ENCODE data around the gene CLIC6. TPM values are rescaled to one million over a fixed set of nuclear protein-coding genes. Genes with fewer than 3 reads are reported as not detected.

CLIC6 gene
- total RNA-seq, 1 donor from 2014 or later: 6.2 TPM

DNA sequence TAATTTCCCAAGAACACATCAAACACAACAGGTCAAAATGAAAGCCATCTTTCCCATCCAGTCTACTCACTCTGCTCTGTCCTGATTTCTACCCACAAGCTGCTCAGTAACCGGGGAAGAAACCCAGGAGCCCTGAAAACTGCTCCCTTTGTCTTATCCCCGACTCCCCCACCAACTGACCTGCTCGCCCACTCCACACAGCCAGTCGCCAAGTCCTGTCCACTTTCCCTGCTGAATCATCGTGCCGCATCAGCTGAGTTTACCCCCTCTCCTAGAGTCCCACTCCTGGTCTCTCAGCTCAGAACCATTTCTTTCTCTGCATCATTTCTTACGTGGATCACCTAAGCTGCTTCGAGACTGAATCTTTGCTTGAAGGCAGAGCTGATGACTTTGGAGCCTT is 42.7 kb upstream of the CLIC6 start:
- no peaks in the 10 kb centered on the region for H3K4me1 ChIP-seq
- no peak overlapping the region for H3K27ac ChIP-seq
- DNase-seq (ENCODE audit: low spot score in 2 of 2): no peak
- TF ChIP-seq, protein P1, sequence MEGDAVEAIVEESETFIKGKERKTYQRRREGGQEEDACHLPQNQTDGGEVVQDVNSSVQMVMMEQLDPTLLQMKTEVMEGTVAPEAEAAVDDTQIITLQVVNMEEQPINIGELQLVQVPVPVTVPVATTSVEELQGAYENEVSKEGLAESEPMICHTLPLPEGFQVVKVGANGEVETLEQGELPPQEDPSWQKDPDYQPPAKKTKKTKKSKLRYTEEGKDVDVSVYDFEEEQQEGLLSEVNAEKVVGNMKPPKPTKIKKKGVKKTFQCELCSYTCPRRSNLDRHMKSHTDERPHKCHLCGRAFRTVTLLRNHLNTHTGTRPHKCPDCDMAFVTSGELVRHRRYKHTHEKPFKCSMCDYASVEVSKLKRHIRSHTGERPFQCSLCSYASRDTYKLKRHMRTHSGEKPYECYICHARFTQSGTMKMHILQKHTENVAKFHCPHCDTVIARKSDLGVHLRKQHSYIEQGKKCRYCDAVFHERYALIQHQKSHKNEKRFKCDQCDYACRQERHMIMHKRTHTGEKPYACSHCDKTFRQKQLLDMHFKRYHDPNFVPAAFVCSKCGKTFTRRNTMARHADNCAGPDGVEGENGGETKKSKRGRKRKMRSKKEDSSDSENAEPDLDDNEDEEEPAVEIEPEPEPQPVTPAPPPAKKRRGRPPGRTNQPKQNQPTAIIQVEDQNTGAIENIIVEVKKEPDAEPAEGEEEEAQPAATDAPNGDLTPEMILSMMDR (IDR thresholded peaks at IDR 0.05): no peak
- H3K9me3 ChIP-seq: no peaks in the 10 kb centered on the region
- intact Hi-C loops (cut with DNase I): no loop called here
- no peaks in the 10 kb centered on the region for H3K27me3 ChIP-seq
- no peak overlapping the region for H3K4me3 ChIP-seq
- H3K36me3 ChIP-seq: no peaks in the 10 kb centered on the region

DNA sequence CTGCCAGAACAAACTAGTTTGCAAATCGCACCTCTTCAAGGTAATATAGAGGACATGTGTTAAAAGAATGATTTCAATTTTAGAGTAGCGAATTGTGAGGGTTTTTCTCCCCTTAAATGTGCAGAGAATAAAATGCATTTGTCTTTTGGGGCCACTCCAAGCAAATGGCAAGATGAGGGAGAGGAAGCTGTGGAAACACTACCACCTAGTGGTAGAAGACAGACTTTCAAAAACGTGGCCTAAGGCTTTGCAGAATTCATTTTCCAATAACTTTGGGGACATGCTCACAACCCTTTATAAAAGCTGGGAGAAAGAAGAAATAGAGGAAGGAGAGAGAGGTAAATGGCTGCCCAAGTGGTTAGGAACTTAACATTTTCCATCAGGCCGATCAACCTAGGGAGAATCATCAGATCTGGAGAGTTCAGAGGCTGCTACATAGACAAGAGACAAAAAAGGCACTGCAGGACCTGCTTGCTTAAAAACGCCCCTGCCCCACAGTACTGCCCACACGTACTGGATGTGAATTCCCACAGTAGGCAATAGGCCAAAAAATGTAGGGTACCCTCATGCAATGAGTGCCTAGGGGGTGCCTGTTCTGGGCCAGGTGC is 38.2 kb upstream of the CLIC6 start:
- Histone ChIP-seq H3K36me3 (no peaks in the 10 kb centered on the region), H3K27ac (no peak overlapping the region), H3K27me3 (no peaks in the 10 kb centered on the region), H3K4me3 (no peak overlapping the region), H3K9me3 (no peaks in the 10 kb centered on the region), H3K4me1 (no peaks in the 10 kb centered on the region)
- intact Hi-C loops (cut with DNase I): no loop called here
- TF ChIP-seq, protein P1 (IDR thresholded peaks at IDR 0.05): peak; percentile 71 to 81 (median 77)
- no peak for DNase-seq (ENCODE audit: low spot score in 2 of 2)

DNA sequence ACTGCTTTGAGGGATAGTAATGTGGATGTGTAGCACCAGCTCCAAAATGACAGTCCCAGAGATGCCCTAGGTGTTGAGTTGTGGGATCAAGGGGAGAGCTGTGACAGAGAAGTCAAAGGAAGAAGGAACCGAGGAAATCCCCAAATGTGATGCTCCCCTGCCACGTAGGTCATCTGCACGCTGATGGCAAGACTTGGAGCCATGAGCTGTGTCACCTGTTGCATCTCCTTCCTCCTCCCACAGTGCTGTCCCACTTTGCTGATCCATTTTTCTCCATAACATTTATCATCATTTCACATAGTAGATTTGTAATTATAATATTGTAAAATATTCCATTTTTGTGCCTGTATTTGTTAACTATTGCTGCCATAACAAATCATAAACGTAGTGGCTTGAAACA is 36.3 kb upstream of the CLIC6 start:
- Histone ChIP-seq H3K9me3 (no peaks in the 10 kb centered on the region), H3K36me3 (no peaks in the 10 kb centered on the region), H3K4me1 (no peaks in the 10 kb centered on the region), H3K27ac (no peak overlapping the region), H3K27me3 (no peaks in the 10 kb centered on the region), H3K4me3 (no peak overlapping the region)
- TF ChIP-seq, protein P1 (IDR thresholded peaks at IDR 0.05): no peak
- intact Hi-C loops (cut with DNase I): no loop called here
- no peak for DNase-seq (ENCODE audit: low spot score in 2 of 2)

DNA sequence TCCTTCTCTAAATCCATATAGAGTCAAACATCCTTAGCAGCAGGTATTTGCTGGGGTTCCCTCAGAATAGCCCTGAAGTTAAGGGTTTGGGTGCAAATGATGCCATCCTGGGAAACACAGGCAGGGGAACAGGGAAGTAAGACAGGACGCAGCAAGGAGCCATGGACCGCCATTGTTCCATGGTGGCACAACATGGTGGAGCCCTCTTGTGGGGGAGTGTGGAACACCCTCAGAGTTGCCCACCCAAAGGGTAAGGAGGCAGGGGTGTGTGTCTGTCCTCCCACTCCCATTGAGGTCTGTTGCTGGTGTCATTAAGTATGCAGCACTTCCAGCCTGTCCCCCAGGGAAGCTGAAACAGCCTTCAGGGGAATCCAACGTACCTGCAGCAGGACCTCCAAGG is 33.5 kb upstream of the CLIC6 start:
- Histone ChIP-seq H3K27ac (no peak overlapping the region), H3K36me3 (no peaks in the 10 kb centered on the region), H3K4me3 (no peak overlapping the region), H3K4me1 (no peaks in the 10 kb centered on the region), H3K9me3 (no peaks in the 10 kb centered on the region), H3K27me3 (no peaks in the 10 kb centered on the region)
- TF ChIP-seq, protein P1 (IDR thresholded peaks at IDR 0.05): peak in 1 of 3 experiments; percentile 6
- no peak for DNase-seq (ENCODE audit: low spot score in 2 of 2)
- intact Hi-C loops (cut with DNase I): no loop called here

DNA sequence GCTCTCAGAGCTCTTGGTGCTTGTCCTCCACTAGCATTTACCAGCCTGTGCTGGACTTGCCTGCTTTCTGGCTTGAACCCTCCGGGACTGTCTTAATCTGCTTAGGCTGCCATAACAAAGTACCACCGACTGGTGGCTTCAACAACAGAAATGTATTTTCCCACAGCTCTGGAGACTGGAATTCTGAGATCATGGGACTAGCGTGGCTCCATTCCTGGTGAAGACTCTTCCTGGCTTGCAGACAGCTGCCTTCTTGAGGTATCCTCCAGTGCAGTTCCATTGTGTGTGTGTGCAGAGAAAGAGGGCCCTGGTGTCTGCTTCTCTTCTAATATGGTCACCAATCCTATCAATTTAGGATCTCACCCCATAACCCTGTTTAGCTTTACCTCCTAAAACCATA is 31.8 kb upstream of the CLIC6 start:
- TF ChIP-seq, protein P1 (IDR thresholded peaks at IDR 0.05): no peak
- intact Hi-C loops (cut with DNase I): no loop called here
- Histone ChIP-seq H3K36me3 (no peaks in the 10 kb centered on the region), H3K4me1 (no peaks in the 10 kb centered on the region), H3K9me3 (no peaks in the 10 kb centered on the region), H3K27me3 (no peaks in the 10 kb centered on the region), H3K4me3 (no peak overlapping the region), H3K27ac (no peak overlapping the region)
- no peak for DNase-seq (ENCODE audit: low spot score in 2 of 2)

DNA sequence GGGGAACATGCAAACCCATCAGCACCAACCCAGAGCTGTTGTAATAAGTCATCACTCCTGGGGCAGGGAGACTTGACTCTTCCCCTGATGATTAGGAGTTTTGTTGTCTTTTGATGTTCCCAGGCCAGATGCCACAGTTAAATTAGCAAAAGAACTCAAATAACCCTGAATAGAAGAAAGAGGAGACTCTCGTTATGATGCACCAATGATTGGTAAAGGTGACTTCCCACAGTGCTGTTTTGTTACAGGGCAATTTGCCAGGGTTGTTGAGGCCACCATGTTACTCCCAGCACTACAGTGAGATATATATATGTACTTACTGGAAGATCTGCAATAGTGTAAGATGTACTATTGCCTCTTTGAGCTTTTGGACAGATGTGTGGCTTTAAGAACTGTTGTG is 29.5 kb upstream of the CLIC6 start:
- Histone ChIP-seq H3K27me3 (no peaks in the 10 kb centered on the region), H3K27ac (no peak overlapping the region), H3K9me3 (no peaks in the 10 kb centered on the region), H3K36me3 (no peaks in the 10 kb centered on the region), H3K4me1 (no peaks in the 10 kb centered on the region), H3K4me3 (no peak overlapping the region)
- intact Hi-C loops (cut with DNase I): no loop called here
- DNase-seq (ENCODE audit: low spot score in 2 of 2): no peak
- TF ChIP-seq, protein P1 (IDR thresholded peaks at IDR 0.05): no peak

Data from ascending aorta (tissue), 2 donors.